Heart right ventricle (tissue), 16 donors: ENCODE results near the gene ANKUB1. TPM values are rescaled to one million over a fixed set of nuclear protein-coding genes. Genes with fewer than 3 reads are reported as not detected.
A peak's percentile ranks its signal among the peaks of the same experiment; 100 is the strongest.

Experiments
- ATAC-seq, 8 donors: fragments of 200-7000 bp; cut with Tn5 transposase; one replicate each; pipeline ENCODE4 v1.9.1; 2020; ENCODE audit warnings: mild to moderate bottlenecking in 8 of 8, moderate library complexity in 8 of 8, moderate number of reproducible peaks in 1 of 8
- DNase-seq, 2 donors: peaks; one replicate each; pipeline ENCODE4 v3.0.0-alpha.2; 2020
- H3K27ac ChIP-seq, 10 donors: fragments of 200-600 bp; sonication (generic) in 2 of 10; one replicate each; pipeline versions ENCODE4 v1.5.0 to v1.8.0; 2020 to 2022; ENCODE audit warnings: mild to moderate bottlenecking in 3 of 10
- H3K27me3 ChIP-seq, 7 donors: fragments of 200-600 bp; one replicate each; pipeline ENCODE4 v1.8.0; 2021 to 2022; ENCODE audit warnings: mild to moderate bottlenecking in 2 of 7
- H3K36me3 ChIP-seq, 9 donors: fragments of 200-600 bp; sonication (generic) in 1 of 9; one replicate each; pipeline versions ENCODE4 v1.5.0 to v1.8.0; 2020 to 2022; ENCODE audit warnings: mild to moderate bottlenecking in 2 of 9
- H3K4me1 ChIP-seq, 9 donors: fragments of 200-600 bp; sonication (generic) in 1 of 9; one replicate each; pipeline versions ENCODE4 v1.5.0 to v1.8.0; 2020 to 2022; ENCODE audit warnings: mild to moderate bottlenecking in 4 of 9
- H3K4me3 ChIP-seq, 10 donors: fragments of 200-600 bp; sonication (generic) in 2 of 10; one replicate each; pipeline versions ENCODE4 v1.5.0 to v1.8.0; 2020 to 2022; ENCODE audit warnings: mild to moderate bottlenecking in 7 of 10, moderate library complexity in 2 of 10
- H3K9me3 ChIP-seq, 11 donors: fragments of 200-600 bp in 10 of 11; sonication (generic) in 2 of 11; one replicate each; pipeline versions ENCODE4 v1.5.0 to v1.8.0; 2013 to 2022; ENCODE audit warnings: mild to moderate bottlenecking in 2 of 11, control low read depth in 1 of 11, moderate library complexity in 1 of 11
- WGBS, 2 donors: extraction: QIAGEN DNeasy Blood & Tissue Kit; methylation state at CpG; one replicate each; pipeline ENCODE4 v1.1.7; 2013; ENCODE audit warnings: inconsistent platforms in 1 of 2; 5-methylcytosine and 5-hydroxymethylcytosine counted together
- intact Hi-C, 10 donors: fragments of 100-400 bp; cut with DNase I; formaldehyde crosslinking; loops; one replicate each; pipeline versions ENCODE4 v1.11.1 to v1.14.2; 2022
- polyA plus RNA-seq, 2 donors: library from polyadenylated mRNA; stranded (reverse); fragments of 200-250 nt; gene quantifications; one replicate each; pipeline ENCODE4 v1.2.3, GENCODE V29; 2013
- total RNA-seq, 10 donors: library from RNA; stranded (reverse); fragmentation: NEBNext Ultra II Directional in 3 of 10; extraction: Animal tissue kit (Norgen Biotek cat#: 25700) in 3 of 10; gene quantifications; one replicate each; pipeline versions ENCODE4 v1.2.1 to v1.2.4, GENCODE V29; 2021 to 2023
- TF ChIP-seq, protein P1 (sequence below), 9 donors: fragments of 200-600 bp; sonication (generic) in 2 of 9; IDR thresholded peaks; one replicate each; pipeline versions ENCODE4 v1.5.0 to v1.8.0; 2021 to 2022; ENCODE audit warnings: antibody characterized with exemption in 9 of 9, mild to moderate bottlenecking in 5 of 9, moderate library complexity in 1 of 9
- donor health status: Arrhythmogenic right ventricular cardiomyopathy.
- donor health status: ischemic (EF 13 %, LVEDD 7.1; RV severe dilation, severe dysfunction).
- donor health status: healthy with polysubstance abuse.
- donor health status: DM: no; HTN: yes; CAD: no.
- donor health status: DM: no; HTN: no; CAD: no.
- donor health status: ischemic (EF 25% LVEDD 6.9; RV normal size, moderate dysfunction).
- donor health status: ischemic (EF 25% LVEDD 5.7; RV mildly dilated, moderate dysfunction).
- donor health status: healthy.
- donor health status: DM: yes; HTN: yes; CAD: no.
- donor health status: Ischemic cardiomyopathy.
- donor health status: ischemic (EF 35%, LVEDD 5.7; RV mildly dilated, moderate dysfunction).
- donor health status: nonischemic (EF 11% LVEDD 7.7; RV severe dilation, severe dysfunction).
- donor health status: DM: yes; HTN: yes; CAD: no.
- donor health status: PGD.
- donor health status: ischemic (EF 29% LVEDD 5.4; RV normal size, mild dysfunction).
- donor health status: nonischemic (EF 23%, LVEDD 6.1; RV moderate dilation, normal function).

ANKUB1 gene
- total and polyA plus RNA-seq, 12 donors, result not detected

DNA sequence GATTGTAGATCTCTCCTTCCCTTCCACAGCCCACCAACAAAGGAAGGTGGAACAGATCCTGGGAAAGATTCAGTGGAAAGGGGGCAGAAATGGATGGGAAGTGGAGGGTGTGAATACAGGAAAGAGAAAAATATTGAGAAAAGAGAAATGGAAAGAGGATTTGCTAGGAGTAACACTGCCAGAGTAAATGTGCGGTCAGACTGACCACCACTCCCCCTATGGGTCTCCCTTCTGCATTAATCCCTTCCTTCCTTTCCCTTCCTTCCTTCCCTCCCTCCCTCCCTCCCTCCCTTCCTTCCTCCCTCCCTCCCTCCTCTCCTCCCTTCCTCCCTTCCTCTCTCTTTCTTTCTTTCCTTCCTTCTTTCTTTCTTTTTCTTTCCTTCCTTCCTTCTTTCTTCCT is 28.1 kb downstream of the ANKUB1 start:
- 52 to 65% methylated on average over 1 of the region's 1 CpG for WGBS, 2 donors
- Histone ChIP-seq H3K27me3 (peaks cover 0 to 47% (median 15%) of the 10 kb centered on the region in 7 donors), H3K36me3 (no peaks in the 10 kb centered on the region), H3K9me3 (no peaks in the 10 kb centered on the region), H3K4me3 (no peak overlapping the region), H3K27ac (no peak overlapping the region), H3K4me1 (no peaks in the 10 kb centered on the region)
- intact Hi-C loops, result no loop called here
- ATAC-seq (no peak), DNase-seq (no peak)
- TF ChIP-seq, protein P1, sequence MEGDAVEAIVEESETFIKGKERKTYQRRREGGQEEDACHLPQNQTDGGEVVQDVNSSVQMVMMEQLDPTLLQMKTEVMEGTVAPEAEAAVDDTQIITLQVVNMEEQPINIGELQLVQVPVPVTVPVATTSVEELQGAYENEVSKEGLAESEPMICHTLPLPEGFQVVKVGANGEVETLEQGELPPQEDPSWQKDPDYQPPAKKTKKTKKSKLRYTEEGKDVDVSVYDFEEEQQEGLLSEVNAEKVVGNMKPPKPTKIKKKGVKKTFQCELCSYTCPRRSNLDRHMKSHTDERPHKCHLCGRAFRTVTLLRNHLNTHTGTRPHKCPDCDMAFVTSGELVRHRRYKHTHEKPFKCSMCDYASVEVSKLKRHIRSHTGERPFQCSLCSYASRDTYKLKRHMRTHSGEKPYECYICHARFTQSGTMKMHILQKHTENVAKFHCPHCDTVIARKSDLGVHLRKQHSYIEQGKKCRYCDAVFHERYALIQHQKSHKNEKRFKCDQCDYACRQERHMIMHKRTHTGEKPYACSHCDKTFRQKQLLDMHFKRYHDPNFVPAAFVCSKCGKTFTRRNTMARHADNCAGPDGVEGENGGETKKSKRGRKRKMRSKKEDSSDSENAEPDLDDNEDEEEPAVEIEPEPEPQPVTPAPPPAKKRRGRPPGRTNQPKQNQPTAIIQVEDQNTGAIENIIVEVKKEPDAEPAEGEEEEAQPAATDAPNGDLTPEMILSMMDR (IDR thresholded peaks at IDR 0.05), result no peak

DNA sequence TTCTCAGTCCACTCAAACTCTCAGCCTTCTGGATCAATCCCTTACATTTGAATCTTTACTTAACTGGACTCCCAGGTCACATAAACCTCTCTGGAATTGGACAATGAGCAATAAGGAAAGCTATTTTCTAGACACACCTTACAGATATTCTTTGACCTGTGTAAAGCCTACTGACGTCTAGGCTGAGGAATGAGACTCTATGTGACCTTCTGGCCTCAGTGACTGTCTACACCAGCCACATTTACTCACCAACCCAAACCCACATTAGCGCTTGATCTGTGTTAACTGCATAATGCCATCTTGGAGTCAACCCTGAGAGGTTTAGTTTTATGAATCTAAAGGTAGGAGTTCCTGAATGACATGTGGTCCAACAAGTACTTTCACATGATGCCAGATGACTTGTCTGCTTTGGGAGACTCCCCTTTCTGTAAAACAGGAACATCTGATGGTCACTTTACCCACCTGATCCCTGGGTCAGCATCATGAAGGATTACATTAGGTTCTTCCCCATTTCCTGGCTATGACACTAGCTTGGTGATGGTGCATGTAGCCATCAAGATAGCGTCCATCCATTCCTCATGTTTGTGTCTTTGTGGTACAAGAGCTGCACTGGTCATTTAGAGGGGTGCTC is 28.7 kb downstream of the ANKUB1 start:
- DNase-seq, result no peak
- no peak overlapping the region for H3K4me3 ChIP-seq
- no peaks in the 10 kb centered on the region for H3K9me3 ChIP-seq
- H3K4me1 ChIP-seq, result no peaks in the 10 kb centered on the region
- no peak for ATAC-seq
- H3K27me3 ChIP-seq, result peaks cover 0 to 47% (median 15%) of the 10 kb centered on the region in 7 donors
- H3K36me3 ChIP-seq, result no peaks in the 10 kb centered on the region
- intact Hi-C loops, result no loop called here
- TF ChIP-seq, protein P1 (IDR thresholded peaks at IDR 0.05), result no peak
- 74 to 77% methylated on average over 3 of the region's 3 CpGs for WGBS, 2 donors
- no peak overlapping the region for H3K27ac ChIP-seq

DNA sequence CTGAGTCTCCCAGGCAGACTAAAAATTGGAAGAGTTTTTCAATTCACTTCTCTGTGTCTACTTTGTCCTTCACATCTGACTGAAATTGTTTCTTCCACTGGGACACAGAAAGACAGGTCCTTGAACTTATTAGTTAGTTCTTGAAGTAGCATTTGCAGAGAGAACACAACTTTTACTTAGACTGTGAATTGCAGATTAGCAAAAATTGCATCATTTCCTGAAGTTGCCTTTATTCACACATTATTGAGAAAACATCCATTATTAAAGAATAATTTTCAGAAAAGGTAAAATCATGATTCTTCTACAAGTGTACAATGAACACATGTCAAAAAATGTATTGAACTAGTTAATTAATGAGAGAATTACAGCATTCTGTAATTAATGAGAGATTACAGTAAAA is 38.6 kb downstream of the ANKUB1 start:
- Histone ChIP-seq H3K4me3 (no peak overlapping the region), H3K9me3 (no peaks in the 10 kb centered on the region), H3K36me3 (peaks cover 0 to 25% (median 0%) of the 10 kb centered on the region in 9 donors), H3K4me1 (peaks cover 5 to 22% (median 17%) of the 10 kb centered on the region in 9 donors), H3K27ac (no peak overlapping the region), H3K27me3 (no peaks in the 10 kb centered on the region)
- TF ChIP-seq, protein P1 (IDR thresholded peaks at IDR 0.05), result no peak
- ATAC-seq, result no peak
- DNase-seq, result no peak
- intact Hi-C loops, result loop anchor here in 2 of 10 donors (5.0 kb wide), 1 partner anchor 59 kb away; the partner anchor contains the start of gene RNF13 (in 2 of the 2)

DNA sequence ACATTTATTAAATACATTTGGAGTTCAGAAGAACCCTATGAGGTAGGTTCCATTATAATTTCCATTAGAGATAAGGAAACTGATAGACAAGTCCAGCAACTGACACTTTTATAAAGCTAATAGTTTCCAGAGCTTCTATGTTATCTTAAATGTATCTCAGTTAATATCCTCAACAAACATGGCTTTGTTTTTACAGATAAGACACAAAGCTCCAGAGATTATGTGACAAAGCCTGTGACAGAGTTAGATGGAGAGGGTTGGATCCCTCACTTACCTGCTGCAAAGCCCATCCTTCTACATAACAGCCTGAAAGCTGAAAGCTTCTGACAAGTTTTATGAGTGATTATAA is 39.6 kb downstream of the ANKUB1 start:
- ATAC-seq (no peak), DNase-seq (no peak)
- Histone ChIP-seq H3K27me3 (no peaks in the 10 kb centered on the region), H3K36me3 (peaks cover 0 to 35% (median 0%) of the 10 kb centered on the region in 9 donors), H3K27ac (peak overlapping the region in 7 of 10 donors; percentile 57 to 84 (median 77)), H3K4me3 (peak overlapping the region; percentile 66 to 93 (median 82)), H3K9me3 (no peaks in the 10 kb centered on the region), H3K4me1 (peaks cover 5 to 22% (median 17%) of the 10 kb centered on the region in 9 donors)
- intact Hi-C loops, result loop anchor here in 2 of 10 donors (5.0 kb wide), 1 partner anchor 60 kb away; the partner anchor contains the start of gene RNF13 (in 2 of the 2)
- TF ChIP-seq, protein P1 (IDR thresholded peaks at IDR 0.05), result peak in 1 of 9 donors; percentile 3
